Retina (tissue), 1 donor: ENCODE measurements around the gene THEM4.
"Not testable (repeated sequence)": the region's sequence is repeated elsewhere in the genome, so short reads cannot be mapped to it uniquely, and the experiment has no call there.

Experiments
- DNase-seq: peaks from one replicate; pipeline ENCODE4 v3.0.0-alpha.2; 2016

Gene THEM4

GRCh38 chr1:151934048-151934493 lies 24.8 kb upstream of the THEM4 start:
- peak; percentile 63 for DNase-seq

- DNase-seq = no peak
These were observed 15.6 kb upstream of the THEM4 start for GRCh38 chr1:151924691-151925587.

GRCh38 chr1:151923422-151923821 lies 14.1 kb upstream of the THEM4 start:
- DNase-seq = no peak

- DNase-seq = no peak
These were observed 10.8 kb upstream of the THEM4 start for GRCh38 chr1:151920149-151920548.

GRCh38 chr1:151918819-151919610 lies 9.7 kb upstream of the THEM4 start:
- no peak for DNase-seq

GRCh38 chr1:151918156-151918555 lies 8.8 kb upstream of the THEM4 start:
- no peak for DNase-seq

GRCh38 chr1:151916726-151917370 lies 7.5 kb upstream of the THEM4 start:
- DNase-seq = no peak

GRCh38 chr1:151915061-151915686 lies 5.9 kb upstream of the THEM4 start:
- DNase-seq = no peak

- no peak for DNase-seq
These were observed 4.8 kb upstream of the THEM4 start for GRCh38 chr1:151914076-151914475.

- DNase-seq = no peak
These were observed 3.7 kb upstream of the THEM4 start for GRCh38 chr1:151912973-151913372.

- DNase-seq = no peak
These were observed 1.1 kb downstream of the THEM4 start for GRCh38 chr1:151908228-151908691.

GRCh38 chr1:151907363-151908139 lies 1.8 kb downstream of the THEM4 start:
- DNase-seq = peak; percentile 16

- not testable (repeated sequence) for DNase-seq
These were observed 3.0 kb downstream of the THEM4 start for GRCh38 chr1:151906324-151906645.

GRCh38 chr1:151905443-151906323 lies 3.6 kb downstream of the THEM4 start:
- DNase-seq = not testable (repeated sequence)

- no peak for DNase-seq
These were observed 4.3 kb downstream of the THEM4 start for GRCh38 chr1:151905070-151905442.

- no peak for DNase-seq
These were observed 6.5 kb downstream of the THEM4 start for GRCh38 chr1:151902858-151903257.

- DNase-seq = not testable (repeated sequence)
These were observed 8.5 kb downstream of the THEM4 start for GRCh38 chr1:151900804-151901203.

GRCh38 chr1:151898519-151898991 lies 10.8 kb downstream of the THEM4 start:
- no peak for DNase-seq

- no peak for DNase-seq
These were observed 11.3 kb downstream of the THEM4 start for GRCh38 chr1:151897991-151898431.

- DNase-seq = no peak
These were observed 16.0 kb downstream of the THEM4 start for GRCh38 chr1:151893176-151893924.
